ENCODE data around the gene RMDN3. TPM values are rescaled to one million over a fixed set of nuclear protein-coding genes. Genes with fewer than 3 reads are reported as not detected.

RMDN3 gene
- total RNA-seq, 1 experiment from 2014 or later: 28.3 TPM

DNA sequence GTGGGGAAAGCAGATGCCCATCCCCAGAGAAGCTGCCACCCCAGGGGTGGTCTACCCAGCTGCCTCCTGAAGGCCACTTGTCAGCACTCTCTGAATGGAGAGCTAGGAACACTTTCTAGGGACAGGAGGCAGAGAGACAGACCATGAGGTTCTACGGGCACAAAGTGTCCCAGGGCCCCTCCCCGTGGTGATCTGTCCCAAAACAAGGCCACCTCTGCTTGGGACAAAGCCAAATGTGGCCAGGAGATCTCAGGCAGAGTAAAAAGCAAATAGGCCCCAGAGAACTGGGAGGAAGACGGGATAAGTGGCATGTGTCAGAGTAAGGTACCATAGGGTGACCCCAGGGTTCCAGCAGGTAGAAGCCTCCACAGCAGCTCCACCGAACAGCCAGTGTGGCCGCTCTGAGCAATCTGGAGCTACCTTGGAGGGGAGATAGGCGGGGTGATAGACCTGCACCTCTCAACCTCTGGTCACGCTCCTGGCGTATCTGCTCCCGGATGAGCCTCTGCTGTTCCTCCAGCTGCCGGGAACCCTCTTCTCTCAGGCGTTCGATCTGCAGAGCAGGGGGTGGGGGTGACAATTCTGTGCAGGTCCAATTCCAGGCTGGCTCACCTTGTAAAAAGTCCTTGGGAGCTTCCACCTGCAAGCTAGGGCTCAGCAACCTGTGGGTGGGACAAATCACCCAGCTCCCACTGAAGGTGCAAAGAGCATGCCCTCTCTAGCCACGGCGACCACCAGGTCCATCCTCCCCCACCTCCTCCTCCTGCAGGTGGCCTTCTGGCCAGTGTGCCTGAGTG lies 20.9 kb upstream of the RMDN3 start:
- Mint-ChIP-seq H3K4me1 (no peaks in the 10 kb centered on the region), H3K27ac (no peak overlapping the region), H3K9me3 (no peaks in the 10 kb centered on the region), H3K27me3 (ENCODE audit: low read depth) (no peaks in the 10 kb centered on the region; the same call in 1 of the 2 replicates), H3K4me3 (no peak overlapping the region), H3K36me3 (ENCODE audit: insufficient read depth in 1 of 3, low read depth in 3 of 3) (peaks cover 11 to 60% (median 42%) of the 10 kb centered on the region in 3 experiments; a peak in 6 of 7 replicates)
- Histone ChIP-seq H3K56ac (ENCODE audit: insufficient read length, low read depth, low read length) (no peak overlapping the region), H4K5ac (ENCODE audit: insufficient read length, low read depth, low read length) (no peak overlapping the region), H3K14ac (ENCODE audit: insufficient read depth, low read length) (no peak overlapping the region), H3K9ac (ENCODE audit: extremely low read depth, insufficient read length, low read length) (no peak overlapping the region), H4K91ac (ENCODE audit: insufficient read length, low read depth, low read length) (no peak overlapping the region), H2BK120ac (ENCODE audit: low read depth, low read length, poor library complexity, severe bottlenecking) (no peak overlapping the region), H3K4me2 (ENCODE audit: insufficient read depth, insufficient read length, low read length) (no peak overlapping the region), H2BK12ac (ENCODE audit: insufficient read length, low read depth, low read length) (no peak overlapping the region), H3K27ac (ENCODE audit: insufficient read length, low read depth, low read length) (no peak overlapping the region), H3K4ac (ENCODE audit: low read depth, low read length) (no peak overlapping the region), H2AK5ac (ENCODE audit: insufficient read length, low read length) (no peak overlapping the region), H3K79me1 (ENCODE audit: insufficient read depth, low read depth, low read length, poor library complexity, severe bottlenecking) (no peaks in the 10 kb centered on the region), H4K8ac (replicated peaks; ENCODE audit: insufficient read length, low read depth, low read length) (no peak overlapping the region), H2AFZ (ENCODE audit: low read length) (no peak overlapping the region), H3K23ac (ENCODE audit: insufficient read length, low read depth, low read length) (no peak overlapping the region), H3K4me1 (ENCODE audit: insufficient read depth, low read length) (no peaks in the 10 kb centered on the region), H2BK5ac (ENCODE audit: insufficient read length, low read length) (no peak overlapping the region), H3T11ph (ENCODE audit: low read length) (no peak overlapping the region), H3K27me3 (ENCODE audit: insufficient read depth, low read length) (no peaks in the 10 kb centered on the region), H2BK15ac (ENCODE audit: low read depth, low read length) (no peak overlapping the region), H4K20me1 (ENCODE audit: control insufficient read depth, insufficient read depth, insufficient read length) (no peaks in the 10 kb centered on the region), H3K9me3 (ENCODE audit: control insufficient read depth, low read depth, low read length) (no peaks in the 10 kb centered on the region), H3K18ac (ENCODE audit: insufficient read length, low read depth, low read length) (no peak overlapping the region), H3K79me2 (ENCODE audit: insufficient read depth, low read length) (no peaks in the 10 kb centered on the region), H3K23me2 (ENCODE audit: insufficient read length, low read depth, low read length, poor library complexity, severe bottlenecking) (no peaks in the 10 kb centered on the region), H2BK20ac (ENCODE audit: low read depth, low read length, poor library complexity, severe bottlenecking) (no peak overlapping the region)
- DNase-seq: no peak
- TF ChIP-seq, protein P1, sequence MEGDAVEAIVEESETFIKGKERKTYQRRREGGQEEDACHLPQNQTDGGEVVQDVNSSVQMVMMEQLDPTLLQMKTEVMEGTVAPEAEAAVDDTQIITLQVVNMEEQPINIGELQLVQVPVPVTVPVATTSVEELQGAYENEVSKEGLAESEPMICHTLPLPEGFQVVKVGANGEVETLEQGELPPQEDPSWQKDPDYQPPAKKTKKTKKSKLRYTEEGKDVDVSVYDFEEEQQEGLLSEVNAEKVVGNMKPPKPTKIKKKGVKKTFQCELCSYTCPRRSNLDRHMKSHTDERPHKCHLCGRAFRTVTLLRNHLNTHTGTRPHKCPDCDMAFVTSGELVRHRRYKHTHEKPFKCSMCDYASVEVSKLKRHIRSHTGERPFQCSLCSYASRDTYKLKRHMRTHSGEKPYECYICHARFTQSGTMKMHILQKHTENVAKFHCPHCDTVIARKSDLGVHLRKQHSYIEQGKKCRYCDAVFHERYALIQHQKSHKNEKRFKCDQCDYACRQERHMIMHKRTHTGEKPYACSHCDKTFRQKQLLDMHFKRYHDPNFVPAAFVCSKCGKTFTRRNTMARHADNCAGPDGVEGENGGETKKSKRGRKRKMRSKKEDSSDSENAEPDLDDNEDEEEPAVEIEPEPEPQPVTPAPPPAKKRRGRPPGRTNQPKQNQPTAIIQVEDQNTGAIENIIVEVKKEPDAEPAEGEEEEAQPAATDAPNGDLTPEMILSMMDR (conservative IDR thresholded peaks at IDR 0.05): no peak
- WGBS (ENCODE audit: extremely low coverage, insufficient read length, low lambda C conversion rate): no CpG with 5 or more reads among the region's 14 CpGs

Measured in H9 (cell line).